ENCODE data around the gene CDC14C.
A peak's percentile ranks its signal among the peaks of the same experiment; 100 is the strongest.

CDC14C gene

GRCh38 chr7:48924433-48924832 is at the start of gene CDC14C:
Gene CDC14C, plus strand, starts transcription at chr7:48924547. Its CDS starts 126 bp downstream, at chr7:48924673.
- H3K4me3 ChIP-seq (ENCODE audit: low read depth, low read length), result no peak within 1 kb of the TSS
- TF ChIP-seq CTCF (IDR thresholded peaks at IDR 0.05; ENCODE audit: borderline replicate concordance, insufficient read depth, low read depth, low read length), result no peak

- H3K4me3 ChIP-seq (ENCODE audit: low read depth, low read length), result no peak overlapping the region
- peak; percentile 22; the same call in 1 of the 2 replicates for TF ChIP-seq CTCF (IDR thresholded peaks at IDR 0.05; ENCODE audit: borderline replicate concordance, insufficient read depth, low read depth, low read length)
These were observed 49.1 kb upstream of the CDC14C start for GRCh38 chr7:48875045-48875916.

GRCh38 chr7:48876087-48876486 is 48.3 kb upstream of the CDC14C start:
- H3K4me3 ChIP-seq (ENCODE audit: low read depth, low read length), result no peak overlapping the region
- no peak for TF ChIP-seq CTCF (IDR thresholded peaks at IDR 0.05; ENCODE audit: borderline replicate concordance, insufficient read depth, low read depth, low read length)

GRCh38 chr7:48880851-48881250 is 43.5 kb upstream of the CDC14C start:
- no peak overlapping the region for H3K4me3 ChIP-seq (ENCODE audit: low read depth, low read length)
- no peak for TF ChIP-seq CTCF (IDR thresholded peaks at IDR 0.05; ENCODE audit: borderline replicate concordance, insufficient read depth, low read depth, low read length)

- TF ChIP-seq CTCF (IDR thresholded peaks at IDR 0.05; ENCODE audit: borderline replicate concordance, insufficient read depth, low read depth, low read length), result no peak
- H3K4me3 ChIP-seq (ENCODE audit: low read depth, low read length), result no peak overlapping the region
These were observed 36.8 kb upstream of the CDC14C start for GRCh38 chr7:48887500-48887899.

GRCh38 chr7:48894574-48894973 is 29.8 kb upstream of the CDC14C start:
- no peak for TF ChIP-seq CTCF (IDR thresholded peaks at IDR 0.05; ENCODE audit: borderline replicate concordance, insufficient read depth, low read depth, low read length)
- H3K4me3 ChIP-seq (ENCODE audit: low read depth, low read length), result no peak overlapping the region

GRCh38 chr7:48899932-48900331 is 24.4 kb upstream of the CDC14C start:
- no peak for TF ChIP-seq CTCF (IDR thresholded peaks at IDR 0.05; ENCODE audit: borderline replicate concordance, insufficient read depth, low read depth, low read length)
- H3K4me3 ChIP-seq (ENCODE audit: low read depth, low read length), result no peak overlapping the region

Measured in GM12875 (cell line).